ENCODE measurements around the gene DMRTA2. TPM values are rescaled to one million over a fixed set of nuclear protein-coding genes. Genes with fewer than 3 reads are reported as not detected.

DMRTA2 gene
- total RNA-seq, 1 donor from 2014 or later = not detected

DNA sequence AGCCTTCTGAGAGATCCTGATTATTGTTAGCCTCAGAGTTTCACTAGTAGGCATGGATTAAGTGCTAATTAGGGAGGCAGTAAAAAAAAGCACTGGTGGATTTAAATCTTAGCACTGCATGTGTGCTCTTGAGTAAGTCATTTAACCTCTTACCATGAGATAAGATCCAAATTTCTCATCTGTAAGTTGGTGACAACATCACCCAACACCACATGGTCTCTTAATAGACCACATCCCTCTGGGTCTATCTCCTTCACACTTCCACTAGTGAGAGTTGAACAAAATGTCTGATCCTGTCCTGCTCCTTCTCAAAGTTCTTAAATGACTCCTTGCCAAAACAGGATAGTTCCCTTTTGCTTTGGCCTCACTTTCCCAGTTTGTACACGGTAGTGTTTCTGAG lies 29.5 kb upstream of the DMRTA2 start:
- DNase-seq (ENCODE audit: low read depth) = no peak
- TF ChIP-seq, protein P1, sequence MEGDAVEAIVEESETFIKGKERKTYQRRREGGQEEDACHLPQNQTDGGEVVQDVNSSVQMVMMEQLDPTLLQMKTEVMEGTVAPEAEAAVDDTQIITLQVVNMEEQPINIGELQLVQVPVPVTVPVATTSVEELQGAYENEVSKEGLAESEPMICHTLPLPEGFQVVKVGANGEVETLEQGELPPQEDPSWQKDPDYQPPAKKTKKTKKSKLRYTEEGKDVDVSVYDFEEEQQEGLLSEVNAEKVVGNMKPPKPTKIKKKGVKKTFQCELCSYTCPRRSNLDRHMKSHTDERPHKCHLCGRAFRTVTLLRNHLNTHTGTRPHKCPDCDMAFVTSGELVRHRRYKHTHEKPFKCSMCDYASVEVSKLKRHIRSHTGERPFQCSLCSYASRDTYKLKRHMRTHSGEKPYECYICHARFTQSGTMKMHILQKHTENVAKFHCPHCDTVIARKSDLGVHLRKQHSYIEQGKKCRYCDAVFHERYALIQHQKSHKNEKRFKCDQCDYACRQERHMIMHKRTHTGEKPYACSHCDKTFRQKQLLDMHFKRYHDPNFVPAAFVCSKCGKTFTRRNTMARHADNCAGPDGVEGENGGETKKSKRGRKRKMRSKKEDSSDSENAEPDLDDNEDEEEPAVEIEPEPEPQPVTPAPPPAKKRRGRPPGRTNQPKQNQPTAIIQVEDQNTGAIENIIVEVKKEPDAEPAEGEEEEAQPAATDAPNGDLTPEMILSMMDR (IDR thresholded peaks at IDR 0.05; ENCODE audit: insufficient read depth, low read length, poor library complexity, severe bottlenecking) = no peak
- no peaks in the 10 kb centered on the region for H3K27me3 ChIP-seq (ENCODE audit: control insufficient read depth, insufficient read depth, low read length)
- H3K4me3 ChIP-seq (ENCODE audit: low read depth, low read length) = no peak overlapping the region
- no peaks in the 10 kb centered on the region for H3K36me3 ChIP-seq (ENCODE audit: control insufficient read depth, insufficient read depth, low read length)

DNA sequence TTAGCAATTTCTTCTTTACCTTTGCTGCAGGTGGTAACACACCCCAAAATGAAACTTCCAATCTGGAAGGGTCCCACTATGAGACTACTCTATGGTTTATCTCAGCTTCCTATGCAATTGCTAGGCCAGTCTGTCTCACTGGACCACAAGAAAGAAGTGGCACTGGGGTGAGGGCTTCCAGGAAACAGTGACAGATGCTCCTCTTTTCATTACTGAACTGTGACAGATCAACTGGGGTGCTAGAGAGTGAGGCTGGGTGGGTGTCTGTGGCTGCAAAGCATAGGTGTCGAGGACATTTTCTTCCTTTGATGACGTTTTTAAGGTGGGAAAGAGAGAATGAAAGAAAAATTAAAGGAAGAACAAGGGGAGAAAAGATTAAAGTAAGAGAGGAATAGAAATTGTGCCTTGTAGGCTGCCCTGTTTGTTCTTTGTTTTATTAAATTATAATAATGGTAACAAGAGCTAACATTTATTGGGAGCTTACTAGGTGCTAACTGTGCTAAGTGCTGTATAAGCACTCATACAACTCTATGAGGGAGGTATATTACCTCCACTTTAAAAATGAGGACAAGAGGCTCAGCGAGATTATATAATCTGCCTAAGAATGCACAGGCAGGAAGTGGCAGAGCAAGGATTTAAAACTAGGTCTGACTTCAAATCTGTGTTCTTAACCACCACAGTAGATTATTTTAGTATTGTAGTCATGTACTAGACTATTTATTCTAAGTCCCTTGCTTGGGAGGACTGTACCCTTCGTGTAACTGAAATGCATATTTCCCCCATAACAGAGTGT lies 27.8 kb upstream of the DMRTA2 start:
- DNase-seq (ENCODE audit: low read depth) = no peak
- Histone ChIP-seq H3K36me3 (ENCODE audit: control insufficient read depth, insufficient read depth, low read length) (no peaks in the 10 kb centered on the region), H3K4me3 (ENCODE audit: low read depth, low read length) (no peak overlapping the region), H3K27me3 (ENCODE audit: control insufficient read depth, insufficient read depth, low read length) (no peaks in the 10 kb centered on the region)
- TF ChIP-seq, protein P1 (IDR thresholded peaks at IDR 0.05; ENCODE audit: insufficient read depth, low read length, poor library complexity, severe bottlenecking) = no peak

DNA sequence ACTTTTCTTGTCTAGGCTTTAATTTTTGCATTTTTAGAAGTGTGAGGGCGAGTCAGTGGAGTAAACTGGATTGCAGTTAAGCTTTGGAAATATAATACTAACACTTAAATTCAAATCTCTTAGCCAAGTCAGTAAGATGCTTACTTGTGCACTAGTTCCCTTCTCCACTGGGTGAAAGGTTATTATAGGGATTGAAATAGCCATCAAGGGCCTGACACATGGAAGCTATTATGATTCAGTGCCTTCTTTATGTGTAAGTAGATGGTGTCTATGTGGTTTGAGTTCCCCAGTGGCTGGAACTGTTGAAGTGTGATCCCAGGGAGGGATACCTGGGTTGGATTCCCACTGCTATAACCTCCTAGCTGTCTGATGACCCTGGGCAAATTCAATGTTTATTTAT lies 24.7 kb upstream of the DMRTA2 start:
- TF ChIP-seq, protein P1 (IDR thresholded peaks at IDR 0.05; ENCODE audit: insufficient read depth, low read length, poor library complexity, severe bottlenecking) = no peak
- Histone ChIP-seq H3K36me3 (ENCODE audit: control insufficient read depth, insufficient read depth, low read length) (no peaks in the 10 kb centered on the region), H3K27me3 (ENCODE audit: control insufficient read depth, insufficient read depth, low read length) (no peaks in the 10 kb centered on the region), H3K4me3 (ENCODE audit: low read depth, low read length) (no peak overlapping the region)
- DNase-seq (ENCODE audit: low read depth) = no peak

DNA sequence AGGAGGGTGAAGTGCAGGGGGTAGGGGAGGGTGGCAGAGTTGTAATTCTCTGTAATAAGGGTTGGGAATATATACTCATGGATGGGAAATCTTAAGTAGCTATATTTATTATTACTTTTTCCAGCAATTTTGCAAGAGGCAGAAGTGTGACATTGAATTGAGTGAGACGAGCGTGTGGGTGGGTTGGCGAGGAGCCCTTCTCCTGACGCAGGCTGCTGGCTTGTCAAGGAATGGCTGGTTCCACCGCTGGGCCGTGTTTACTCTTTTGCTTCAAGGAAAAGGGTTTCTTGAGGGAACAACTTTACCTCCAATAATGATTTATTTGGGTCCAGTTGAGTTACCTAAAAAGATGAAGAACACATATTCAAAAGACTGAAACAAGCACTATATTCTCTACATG lies 17.9 kb upstream of the DMRTA2 start:
- TF ChIP-seq, protein P1 (IDR thresholded peaks at IDR 0.05; ENCODE audit: insufficient read depth, low read length, poor library complexity, severe bottlenecking) = no peak
- H3K4me3 ChIP-seq (ENCODE audit: low read depth, low read length) = no peak overlapping the region
- peaks cover 2% of the 10 kb centered on the region for H3K36me3 ChIP-seq (ENCODE audit: control insufficient read depth, insufficient read depth, low read length)
- DNase-seq (ENCODE audit: low read depth) = no peak
- no peaks in the 10 kb centered on the region for H3K27me3 ChIP-seq (ENCODE audit: control insufficient read depth, insufficient read depth, low read length)

DNA sequence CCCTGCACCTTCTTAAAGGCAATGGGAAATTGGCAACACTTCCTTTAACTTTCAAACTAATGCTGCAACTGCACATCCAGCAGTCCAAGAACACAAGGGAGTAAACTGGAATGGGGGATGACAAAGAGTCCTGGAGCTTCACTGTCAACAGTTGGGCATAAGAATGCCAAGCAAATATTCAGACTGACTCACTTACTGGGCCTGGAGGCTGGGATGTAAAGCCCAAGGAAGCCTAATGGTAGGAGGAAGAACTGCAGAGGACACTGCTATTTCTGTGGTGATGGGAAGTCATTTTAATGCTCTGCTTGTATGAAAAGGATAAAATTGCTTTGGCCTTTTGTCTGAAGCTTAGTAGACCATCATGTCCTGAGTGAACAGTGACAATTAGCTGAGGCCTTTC lies 15.7 kb upstream of the DMRTA2 start:
- no peak for DNase-seq (ENCODE audit: low read depth)
- no peaks in the 10 kb centered on the region for H3K27me3 ChIP-seq (ENCODE audit: control insufficient read depth, insufficient read depth, low read length)
- TF ChIP-seq, protein P1 (IDR thresholded peaks at IDR 0.05; ENCODE audit: insufficient read depth, low read length, poor library complexity, severe bottlenecking) = peak; percentile 6

DNA sequence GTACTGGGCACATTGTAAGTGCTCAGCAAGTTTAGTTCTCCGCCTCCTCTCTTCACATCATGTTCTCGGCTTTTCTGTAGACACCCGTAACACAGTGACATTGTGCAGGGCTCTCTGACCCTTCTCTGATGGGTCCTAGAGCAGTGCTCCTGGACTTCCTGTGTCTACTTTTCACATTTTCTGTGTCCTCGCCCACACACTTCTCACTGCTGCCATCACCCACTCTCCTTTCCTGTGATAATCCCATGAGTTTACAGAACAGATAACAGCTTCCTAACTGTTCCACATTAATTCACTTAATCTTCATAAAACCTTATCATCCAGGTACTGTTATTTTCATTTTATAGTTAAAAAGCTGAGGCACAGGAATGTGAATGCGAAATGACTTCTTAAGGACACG lies 13.2 kb upstream of the DMRTA2 start:
- Histone ChIP-seq H3K36me3 (ENCODE audit: control insufficient read depth, insufficient read depth, low read length) (peaks cover 2% of the 10 kb centered on the region), H3K4me3 (ENCODE audit: low read depth, low read length) (no peak overlapping the region), H3K27me3 (ENCODE audit: control insufficient read depth, insufficient read depth, low read length) (peaks cover 11% of the 10 kb centered on the region)
- TF ChIP-seq, protein P1 (IDR thresholded peaks at IDR 0.05; ENCODE audit: insufficient read depth, low read length, poor library complexity, severe bottlenecking) = no peak
- DNase-seq (ENCODE audit: low read depth) = no peak

More for the DNA sequence above, 15.7 kb upstream of the DMRTA2 start:
- Histone ChIP-seq H3K36me3 (ENCODE audit: control insufficient read depth, insufficient read depth, low read length) (peaks cover 2% of the 10 kb centered on the region), H3K4me3 (ENCODE audit: low read depth, low read length) (no peak overlapping the region)

Measured in kidney epithelial cell (primary cell).